Erythroblast (primary cell): ENCODE data around the gene IGLL5.

Experiments
- GATA1 ChIP-seq: IDR thresholded peaks from 2 replicates; pipeline ENCODE4 v1.6.1; 2011; ENCODE audit warnings: low read depth, mild to moderate bottlenecking, control low read depth, low read length, moderate library complexity
- POLR2A ChIP-seq: IDR thresholded peaks from 2 replicates; pipeline ENCODE4 v1.6.1; 2011; ENCODE audit warnings: mild to moderate bottlenecking, low read length

DNA sequence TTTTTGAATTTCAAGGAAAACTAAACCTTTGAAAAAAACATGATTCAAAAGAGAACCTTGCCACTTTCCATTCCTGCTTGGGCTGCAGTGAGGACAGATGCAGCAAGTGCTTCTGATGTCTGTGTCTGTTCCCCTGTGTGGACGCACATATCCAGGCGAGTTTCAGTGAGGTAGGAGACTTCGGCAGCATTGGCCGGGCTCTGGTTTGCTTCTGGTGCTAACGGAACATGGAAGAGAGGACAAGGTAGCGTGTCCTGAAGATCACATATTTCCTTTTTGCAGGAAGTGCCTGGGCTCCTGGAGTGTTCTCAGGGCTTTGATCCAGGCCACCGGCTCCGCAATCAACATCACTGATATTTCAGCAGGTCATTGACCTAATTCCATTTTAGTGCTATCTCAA is 33.1 kb upstream of the IGLL5 start:
- TF ChIP-seq POLR2A: no peak
- TF ChIP-seq GATA1: no peak
